A549 treated with CORT108297 at 1 μM for 4 hours (cell line): ENCODE data around the gene TREML1. TPM values are rescaled to one million over a fixed set of nuclear protein-coding genes. Genes with fewer than 3 reads are reported as not detected.

ENCODE experiments used
- total RNA-seq: library from RNA; stranded (reverse); fragments of 200-300 nt; extraction: Qiagen RNA extraction; gene quantifications from 5 replicates; pipeline ENCODE4 v1.2.3, GENCODE V29; 2022

Gene TREML1
- total RNA-seq, result not detected in 5 replicates

GRCh38 chr6:41153992-41154625, at the start of gene TREML1:
Gene TREML1 (minus strand): TSS chr6:41154347. CDS start chr6:41154288, 59 bp downstream.

GRCh38 chr6:41200901-41201763, 47.0 kb upstream of the TREML1 start, which contains the start of gene TREML2:
Gene TREML2 (minus strand): TSS chr6:41201149. CDS start chr6:41201008, 141 bp downstream.

GRCh38 chr6:41162687-41163418, 8.7 kb upstream of the TREML1 start, which contains the start of gene TREM2:
Gene TREM2 (minus strand): TSS chr6:41163116. CDS start chr6:41163082, 34 bp downstream.

Other genes with a start within 250 kb of the TREML1 start
- gene UNC5CL, start 115.1 kb downstream of the TREML1 start, total RNA-seq, result 0.34 to 0.52 TPM (median 0.45 TPM) in 5 replicates
- not detected in 5 replicates for gene TSPO2, start 111.9 kb downstream of the TREML1 start, total RNA-seq
- not detected in 5 replicates for gene APOBEC2, start 101.1 kb downstream of the TREML1 start, total RNA-seq
- gene OARD1, start 82.0 kb downstream of the TREML1 start, total RNA-seq, result 19.3 to 24.1 TPM (median 20.1 TPM) in 5 replicates
- 12.0 to 14.5 TPM (median 13.5 TPM) in 5 replicates for gene NFYA, start 81.4 kb downstream of the TREML1 start, total RNA-seq
- gene TREM2, start 8.8 kb upstream of the TREML1 start, total RNA-seq, result not detected in 5 replicates
- gene TREML2, start 46.8 kb upstream of the TREML1 start, total RNA-seq, result not detected in 5 replicates
- not detected in 5 replicates for gene TREML4, start 74.0 kb upstream of the TREML1 start, total RNA-seq
- 0.10 to 0.23 TPM (median 0.16 TPM) in 4 of 5 replicates, not detected in the other for gene TREM1, start 132.3 kb upstream of the TREML1 start, total RNA-seq
- gene NCR2, start 181.3 kb upstream of the TREML1 start, total RNA-seq, result not detected in 5 replicates